ENCODE results near the gene CLIC3. TPM values are rescaled to one million over a fixed set of nuclear protein-coding genes. Genes with fewer than 3 reads are reported as not detected.

The CLIC3 gene
- polyA plus RNA-seq, 2 of the 4 experiments (the other 2 are of a cell fraction): 0.61 to 6.4 TPM

DNA sequence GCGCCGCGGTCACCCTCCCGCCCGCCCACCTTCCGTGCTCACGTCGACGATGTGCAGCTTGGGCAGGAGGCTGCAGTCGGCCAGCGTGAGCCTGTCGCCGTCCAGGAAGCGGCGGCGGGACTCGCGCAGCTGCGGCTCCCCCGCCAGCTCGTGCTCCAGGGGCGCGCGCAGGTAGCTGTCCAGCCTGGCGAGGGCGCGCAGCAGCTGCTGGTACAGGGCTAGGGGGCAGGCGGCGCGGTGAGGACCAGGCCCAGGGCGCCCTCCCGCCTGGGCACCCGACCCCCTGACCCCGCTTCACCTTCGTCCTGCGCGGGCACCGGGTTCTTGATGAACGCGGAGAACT lies 1.5 kb downstream of the CLIC3 start:
- no peak for ATAC-seq
- Histone ChIP-seq H3K4me3 (no peak overlapping the region), H3K4me2 (no peak overlapping the region), H3K27ac (no peak overlapping the region), H3K4me1 (peaks cover 58% of the 10 kb centered on the region), H3K9me3 (peaks cover 3% of the 10 kb centered on the region; the same call in 1 of the 3 replicates)
- TF ChIP-seq, protein P1, sequence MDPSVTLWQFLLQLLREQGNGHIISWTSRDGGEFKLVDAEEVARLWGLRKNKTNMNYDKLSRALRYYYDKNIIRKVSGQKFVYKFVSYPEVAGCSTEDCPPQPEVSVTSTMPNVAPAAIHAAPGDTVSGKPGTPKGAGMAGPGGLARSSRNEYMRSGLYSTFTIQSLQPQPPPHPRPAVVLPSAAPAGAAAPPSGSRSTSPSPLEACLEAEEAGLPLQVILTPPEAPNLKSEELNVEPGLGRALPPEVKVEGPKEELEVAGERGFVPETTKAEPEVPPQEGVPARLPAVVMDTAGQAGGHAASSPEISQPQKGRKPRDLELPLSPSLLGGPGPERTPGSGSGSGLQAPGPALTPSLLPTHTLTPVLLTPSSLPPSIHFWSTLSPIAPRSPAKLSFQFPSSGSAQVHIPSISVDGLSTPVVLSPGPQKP (IDR thresholded peaks at IDR 0.05; ENCODE audit: low read depth, low read length): no peak
- TF ChIP-seq, protein P2, sequence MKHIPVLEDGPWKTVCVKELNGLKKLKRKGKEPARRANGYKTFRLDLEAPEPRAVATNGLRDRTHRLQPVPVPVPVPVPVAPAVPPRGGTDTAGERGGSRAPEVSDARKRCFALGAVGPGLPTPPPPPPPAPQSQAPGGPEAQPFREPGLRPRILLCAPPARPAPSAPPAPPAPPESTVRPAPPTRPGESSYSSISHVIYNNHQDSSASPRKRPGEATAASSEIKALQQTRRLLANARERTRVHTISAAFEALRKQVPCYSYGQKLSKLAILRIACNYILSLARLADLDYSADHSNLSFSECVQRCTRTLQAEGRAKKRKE (CRISPR knock-in tag; IDR thresholded peaks at IDR 0.05; ENCODE audit: low read depth): no peak
- TF ChIP-seq FOSB (CRISPR knock-in tag; IDR thresholded peaks at IDR 0.05) (no peak), RARB (CRISPR knock-in tag; IDR thresholded peaks at IDR 0.05) (no peak), SREBF2 (IDR thresholded peaks at IDR 0.05) (no peak), NR3C1 (IDR thresholded peaks at IDR 0.05) (no peak), EP300 (IDR thresholded peaks at IDR 0.05) (no peak), BHLHE40 (IDR thresholded peaks at IDR 0.05; ENCODE audit: low read depth, low read length) (no peak), HOXA7 (CRISPR knock-in tag; IDR thresholded peaks at IDR 0.05) (no peak), ZSCAN20 (CRISPR knock-in tag; IDR thresholded peaks at IDR 0.05) (no peak)
- TF ChIP-seq, protein P3, sequence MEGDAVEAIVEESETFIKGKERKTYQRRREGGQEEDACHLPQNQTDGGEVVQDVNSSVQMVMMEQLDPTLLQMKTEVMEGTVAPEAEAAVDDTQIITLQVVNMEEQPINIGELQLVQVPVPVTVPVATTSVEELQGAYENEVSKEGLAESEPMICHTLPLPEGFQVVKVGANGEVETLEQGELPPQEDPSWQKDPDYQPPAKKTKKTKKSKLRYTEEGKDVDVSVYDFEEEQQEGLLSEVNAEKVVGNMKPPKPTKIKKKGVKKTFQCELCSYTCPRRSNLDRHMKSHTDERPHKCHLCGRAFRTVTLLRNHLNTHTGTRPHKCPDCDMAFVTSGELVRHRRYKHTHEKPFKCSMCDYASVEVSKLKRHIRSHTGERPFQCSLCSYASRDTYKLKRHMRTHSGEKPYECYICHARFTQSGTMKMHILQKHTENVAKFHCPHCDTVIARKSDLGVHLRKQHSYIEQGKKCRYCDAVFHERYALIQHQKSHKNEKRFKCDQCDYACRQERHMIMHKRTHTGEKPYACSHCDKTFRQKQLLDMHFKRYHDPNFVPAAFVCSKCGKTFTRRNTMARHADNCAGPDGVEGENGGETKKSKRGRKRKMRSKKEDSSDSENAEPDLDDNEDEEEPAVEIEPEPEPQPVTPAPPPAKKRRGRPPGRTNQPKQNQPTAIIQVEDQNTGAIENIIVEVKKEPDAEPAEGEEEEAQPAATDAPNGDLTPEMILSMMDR (IDR thresholded peaks at IDR 0.05): no peak
- WGBS (ENCODE audit: missing lambda C conversion rate): 98% methylated on average over 15 of the region's 40 CpGs
- CTCF ChIA-PET: interaction anchor here (2.5 to 6.6 kb wide), 3 partner anchors 34 to 47 kb away, joined by 16 to 34 read pairs (median 29); partner anchors contain the start of gene ABCA2
- DNase-seq (ENCODE audit: low read depth in 1 of 2, low spot score in 1 of 2): no peak
- FAIRE-seq: no peak
- POLR2A ChIA-PET: no interaction called here

DNA sequence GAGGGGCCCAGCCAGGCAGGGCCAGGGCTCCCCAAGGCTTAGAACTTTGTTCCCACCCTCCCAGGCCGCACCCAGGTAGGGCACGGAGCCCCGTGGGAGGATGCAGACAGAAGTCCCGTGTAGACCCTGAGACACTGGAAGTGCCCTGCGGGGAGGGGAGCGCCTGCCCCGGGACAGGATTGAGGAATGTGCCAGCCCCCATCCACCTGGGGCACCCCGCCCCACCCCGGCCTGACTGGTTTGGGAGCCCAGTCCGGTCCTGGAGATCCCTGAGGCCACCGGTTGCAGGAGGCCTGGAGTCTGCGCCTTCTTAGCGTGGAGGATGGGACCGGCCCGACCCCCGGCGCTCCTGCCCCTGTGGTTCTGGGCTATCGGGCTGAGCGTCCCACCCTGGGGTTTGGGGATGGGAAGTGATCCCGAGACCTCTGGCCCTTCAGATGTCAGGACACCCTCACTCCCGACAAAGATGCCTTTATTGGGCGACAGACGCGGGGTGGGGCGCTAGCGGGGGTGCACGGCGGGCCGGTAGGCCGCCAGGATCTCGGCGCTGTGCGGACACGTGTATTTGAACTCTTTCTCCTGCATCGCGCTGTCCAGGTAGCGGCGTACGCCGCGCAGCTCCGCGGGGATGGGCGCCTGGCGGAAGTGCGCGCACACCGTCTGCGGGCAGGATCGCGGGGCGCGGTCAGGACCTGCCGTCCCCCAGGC lies 2.0 kb downstream of the CLIC3 start:
- POLR2A ChIA-PET: no interaction called here
- no peak overlapping the region for H3K4me3 ChIP-seq
- no peak for FAIRE-seq
- TF ChIP-seq ZNF302 (CRISPR knock-in tag; IDR thresholded peaks at IDR 0.05) (no peak), FOSB (CRISPR knock-in tag; IDR thresholded peaks at IDR 0.05) (no peak), HOXB5 (CRISPR knock-in tag; IDR thresholded peaks at IDR 0.05) (no peak), SMC3 (IDR thresholded peaks at IDR 0.05) (no peak), GATA3 (IDR thresholded peaks at IDR 0.05; ENCODE audit: borderline replicate concordance) (no peak), TP53 (CRISPR knock-in tag; IDR thresholded peaks at IDR 0.05) (no peak), NPAS2 (CRISPR knock-in tag; IDR thresholded peaks at IDR 0.05; ENCODE audit: borderline replicate concordance) (no peak), BHLHE40 (IDR thresholded peaks at IDR 0.05; ENCODE audit: low read depth, low read length) (no peak), JUN (IDR thresholded peaks at IDR 0.05) (no peak), JUNB (IDR thresholded peaks at IDR 0.05) (no peak), HOXB13 (CRISPR knock-in tag; IDR thresholded peaks at IDR 0.05; ENCODE audit: low read depth) (no peak), MYC (IDR thresholded peaks at IDR 0.05; ENCODE audit: borderline replicate concordance, low read length) (no peak), EP300 (IDR thresholded peaks at IDR 0.05) (no peak), HOXA7 (CRISPR knock-in tag; IDR thresholded peaks at IDR 0.05) (no peak)
- TF ChIP-seq, protein P4, sequence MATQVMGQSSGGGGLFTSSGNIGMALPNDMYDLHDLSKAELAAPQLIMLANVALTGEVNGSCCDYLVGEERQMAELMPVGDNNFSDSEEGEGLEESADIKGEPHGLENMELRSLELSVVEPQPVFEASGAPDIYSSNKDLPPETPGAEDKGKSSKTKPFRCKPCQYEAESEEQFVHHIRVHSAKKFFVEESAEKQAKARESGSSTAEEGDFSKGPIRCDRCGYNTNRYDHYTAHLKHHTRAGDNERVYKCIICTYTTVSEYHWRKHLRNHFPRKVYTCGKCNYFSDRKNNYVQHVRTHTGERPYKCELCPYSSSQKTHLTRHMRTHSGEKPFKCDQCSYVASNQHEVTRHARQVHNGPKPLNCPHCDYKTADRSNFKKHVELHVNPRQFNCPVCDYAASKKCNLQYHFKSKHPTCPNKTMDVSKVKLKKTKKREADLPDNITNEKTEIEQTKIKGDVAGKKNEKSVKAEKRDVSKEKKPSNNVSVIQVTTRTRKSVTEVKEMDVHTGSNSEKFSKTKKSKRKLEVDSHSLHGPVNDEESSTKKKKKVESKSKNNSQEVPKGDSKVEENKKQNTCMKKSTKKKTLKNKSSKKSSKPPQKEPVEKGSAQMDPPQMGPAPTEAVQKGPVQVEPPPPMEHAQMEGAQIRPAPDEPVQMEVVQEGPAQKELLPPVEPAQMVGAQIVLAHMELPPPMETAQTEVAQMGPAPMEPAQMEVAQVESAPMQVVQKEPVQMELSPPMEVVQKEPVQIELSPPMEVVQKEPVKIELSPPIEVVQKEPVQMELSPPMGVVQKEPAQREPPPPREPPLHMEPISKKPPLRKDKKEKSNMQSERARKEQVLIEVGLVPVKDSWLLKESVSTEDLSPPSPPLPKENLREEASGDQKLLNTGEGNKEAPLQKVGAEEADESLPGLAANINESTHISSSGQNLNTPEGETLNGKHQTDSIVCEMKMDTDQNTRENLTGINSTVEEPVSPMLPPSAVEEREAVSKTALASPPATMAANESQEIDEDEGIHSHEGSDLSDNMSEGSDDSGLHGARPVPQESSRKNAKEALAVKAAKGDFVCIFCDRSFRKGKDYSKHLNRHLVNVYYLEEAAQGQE (IDR thresholded peaks at IDR 0.05): no peak
- peaks cover 3% of the 10 kb centered on the region; the same call in 1 of the 3 replicates for H3K9me3 ChIP-seq
- CTCF ChIA-PET: interaction anchor here (0.6 to 6.6 kb wide), 7 partner anchors 8 to 268 kb away, joined by 3 to 34 read pairs (median 4); partner anchors contain the start of gene ABCA2
- H3K4me1 ChIP-seq: peaks cover 58% of the 10 kb centered on the region
- H3K4me2 ChIP-seq: peak overlapping the region; percentile 95; the same call in 1 of the 3 replicates
- DNase-seq (ENCODE audit: low read depth in 1 of 2, low spot score in 1 of 2): no peak
- no peak overlapping the region for H3K27ac ChIP-seq
- 92% methylated on average over 47 of the region's 54 CpGs for WGBS (ENCODE audit: missing lambda C conversion rate)
- no peak for ATAC-seq
